ENCODE measurements around the gene DAAM2.

- TF ChIP-seq EP300 (IDR thresholded peaks at IDR 0.05; ENCODE audit: borderline replicate concordance) (no peak), REST (IDR thresholded peaks at IDR 0.05; ENCODE audit: low read depth) (no peak), YY1 (IDR thresholded peaks at IDR 0.05; ENCODE audit: low read depth) (no peak), TAF1 (IDR thresholded peaks at IDR 0.05; ENCODE audit: low read depth) (no peak), CEBPB (IDR thresholded peaks at IDR 0.05) (no peak), NFIC (IDR thresholded peaks at IDR 0.05) (no peak)
Measured at GRCh38 chr6:39880594-39880993, 88.4 kb downstream of the DAAM2 start.
